Measurements from ENCODE around the gene CAPN8. TPM values are rescaled to one million over a fixed set of nuclear protein-coding genes. Genes with fewer than 3 reads are reported as not detected.

CAPN8 gene
- total RNA-seq, 1 experiment from 2014 or later = not detected

Other genes with a start within 250 kb of the CAPN8 start
- gene CAPN2, start 46.8 kb upstream of the CAPN8 start, total RNA-seq (2014; rRNA removed; shearing (Covaris generic)) = 163 and 172 TPM in 2 replicates
- 51.2 and 54.4 TPM in 2 replicates for gene TP53BP2, start 180.2 kb upstream of the CAPN8 start, total RNA-seq (2014; rRNA removed; shearing (Covaris generic))

Data from SJCRH30 (cell line).